T-helper 1 cell treated with Interleukin-12 subunit alpha and Interleukin-12 subunit beta and Interleukin-4 antibody, amounts not matched to agents 30 μg/mL and 1 μg/mL, for 36 hours (primary cell): ENCODE data around the gene NRAS.

Source experiments
- H3K27ac Mint-ChIP-seq: one replicate; pipeline ENCODE4 v1.8.0; 2021; ENCODE audit warnings: mild to moderate bottlenecking, mixed read lengths
- H3K27me3 Mint-ChIP-seq: one replicate; pipeline ENCODE4 v1.8.0; 2021; ENCODE audit warnings: low read depth, mixed read lengths
- H3K36me3 Mint-ChIP-seq: one replicate; pipeline ENCODE4 v1.8.0; 2021; ENCODE audit warnings: low read depth, mixed read lengths
- H3K4me1 Mint-ChIP-seq: one replicate; pipeline ENCODE4 v1.8.0; 2021; ENCODE audit warnings: low read depth, mixed read lengths
- H3K4me3 Mint-ChIP-seq: one replicate; pipeline ENCODE4 v1.8.0; 2021; ENCODE audit warnings: mild to moderate bottlenecking, moderate library complexity, mixed read lengths
- H3K9me3 Mint-ChIP-seq: one replicate; pipeline ENCODE4 v1.8.0; 2021; ENCODE audit warnings: mixed read lengths

Gene NRAS

GRCh38 chr1:114710360-114710759 lies 6.2 kb downstream of the NRAS start:
- H3K9me3 Mint-ChIP-seq, result no peaks in the 10 kb centered on the region
- no peak overlapping the region for H3K4me3 Mint-ChIP-seq
- peaks cover 8% of the 10 kb centered on the region for H3K4me1 Mint-ChIP-seq
- no peaks in the 10 kb centered on the region for H3K27me3 Mint-ChIP-seq
- no peak overlapping the region for H3K27ac Mint-ChIP-seq
- peaks cover 41% of the 10 kb centered on the region for H3K36me3 Mint-ChIP-seq

- no peaks in the 10 kb centered on the region for H3K9me3 Mint-ChIP-seq
- H3K27me3 Mint-ChIP-seq, result no peaks in the 10 kb centered on the region
- no peak overlapping the region for H3K4me3 Mint-ChIP-seq
- peaks cover 33% of the 10 kb centered on the region for H3K36me3 Mint-ChIP-seq
- no peaks in the 10 kb centered on the region for H3K4me1 Mint-ChIP-seq
- no peak overlapping the region for H3K27ac Mint-ChIP-seq
Measured at GRCh38 chr1:114707604-114708003, 9.0 kb downstream of the NRAS start.

- Mint-ChIP-seq H3K4me1 (no peaks in the 10 kb centered on the region), H3K27ac (no peak overlapping the region), H3K4me3 (no peak overlapping the region), H3K36me3 (peaks cover 16% of the 10 kb centered on the region), H3K27me3 (no peaks in the 10 kb centered on the region), H3K9me3 (no peaks in the 10 kb centered on the region)
Measured at GRCh38 chr1:114703242-114703641, 13.3 kb downstream of the NRAS start.

GRCh38 chr1:114702737-114703136 lies 13.8 kb downstream of the NRAS start:
- Mint-ChIP-seq H3K9me3 (no peaks in the 10 kb centered on the region), H3K27ac (no peak overlapping the region), H3K36me3 (peaks cover 14% of the 10 kb centered on the region), H3K27me3 (no peaks in the 10 kb centered on the region), H3K4me3 (no peak overlapping the region), H3K4me1 (no peaks in the 10 kb centered on the region)

- Mint-ChIP-seq H3K4me1 (no peaks in the 10 kb centered on the region), H3K27ac (no peak overlapping the region), H3K36me3 (peaks cover 8% of the 10 kb centered on the region), H3K27me3 (peaks cover 5% of the 10 kb centered on the region), H3K9me3 (no peaks in the 10 kb centered on the region), H3K4me3 (no peak overlapping the region)
Measured at GRCh38 chr1:114701931-114702330, 14.6 kb downstream of the NRAS start.

GRCh38 chr1:114700036-114700600 lies 16.5 kb downstream of the NRAS start:
- no peak overlapping the region for H3K27ac Mint-ChIP-seq
- H3K4me3 Mint-ChIP-seq, result no peak overlapping the region

GRCh38 chr1:114696810-114697209 lies 19.8 kb downstream of the NRAS start:
- Mint-ChIP-seq H3K4me3 (no peak overlapping the region), H3K27me3 (peaks cover 8% of the 10 kb centered on the region), H3K9me3 (no peaks in the 10 kb centered on the region), H3K4me1 (no peaks in the 10 kb centered on the region), H3K36me3 (no peaks in the 10 kb centered on the region), H3K27ac (no peak overlapping the region)

More at GRCh38 chr1:114700036-114700600, 16.5 kb downstream of the NRAS start:
- Mint-ChIP-seq H3K27me3 (peaks cover 8% of the 10 kb centered on the region), H3K36me3 (peaks cover 4% of the 10 kb centered on the region), H3K4me1 (no peaks in the 10 kb centered on the region), H3K9me3 (no peaks in the 10 kb centered on the region)

- Mint-ChIP-seq H3K9me3 (no peaks in the 10 kb centered on the region), H3K27ac (no peak within 1 kb of the TSS), H3K36me3 (no peaks in the 10 kb centered on the region), H3K4me3 (no peak within 1 kb of the TSS), H3K4me1 (no peaks in the 10 kb centered on the region), H3K27me3 (peaks cover 8% of the 10 kb centered on the region)
Measured at GRCh38 chr1:114695430-114696058, 21.0 kb downstream of the NRAS start, which contains the start of gene AMPD1. Gene AMPD1, minus strand, starts transcription at chr1:114695546. Its CDS starts 75 bp downstream, at chr1:114695471.

- H3K4me3 Mint-ChIP-seq, result no peak overlapping the region
- H3K9me3 Mint-ChIP-seq, result no peaks in the 10 kb centered on the region
- H3K27ac Mint-ChIP-seq, result no peak overlapping the region
- no peaks in the 10 kb centered on the region for H3K4me1 Mint-ChIP-seq
- H3K36me3 Mint-ChIP-seq, result no peaks in the 10 kb centered on the region
- H3K27me3 Mint-ChIP-seq, result peaks cover 8% of the 10 kb centered on the region
Measured at GRCh38 chr1:114694540-114695310, 21.8 kb downstream of the NRAS start.

GRCh38 chr1:114692947-114693346 lies 23.6 kb downstream of the NRAS start:
- Mint-ChIP-seq H3K27ac (no peak overlapping the region), H3K4me1 (no peaks in the 10 kb centered on the region), H3K36me3 (no peaks in the 10 kb centered on the region), H3K4me3 (no peak overlapping the region), H3K9me3 (no peaks in the 10 kb centered on the region), H3K27me3 (peaks cover 8% of the 10 kb centered on the region)

GRCh38 chr1:114691061-114691460 lies 25.5 kb downstream of the NRAS start:
- Mint-ChIP-seq H3K27me3 (peaks cover 13% of the 10 kb centered on the region), H3K4me3 (no peak overlapping the region), H3K4me1 (no peaks in the 10 kb centered on the region), H3K27ac (no peak overlapping the region), H3K36me3 (no peaks in the 10 kb centered on the region), H3K9me3 (no peaks in the 10 kb centered on the region)

GRCh38 chr1:114690148-114690547 lies 26.4 kb downstream of the NRAS start:
- no peaks in the 10 kb centered on the region for H3K9me3 Mint-ChIP-seq
- no peaks in the 10 kb centered on the region for H3K4me1 Mint-ChIP-seq
- no peak overlapping the region for H3K4me3 Mint-ChIP-seq
- no peak overlapping the region for H3K27ac Mint-ChIP-seq
- no peaks in the 10 kb centered on the region for H3K36me3 Mint-ChIP-seq
- peaks cover 19% of the 10 kb centered on the region for H3K27me3 Mint-ChIP-seq

GRCh38 chr1:114688526-114688925 lies 28.0 kb downstream of the NRAS start:
- Mint-ChIP-seq H3K9me3 (no peaks in the 10 kb centered on the region), H3K4me1 (no peaks in the 10 kb centered on the region), H3K4me3 (no peak overlapping the region), H3K36me3 (no peaks in the 10 kb centered on the region), H3K27me3 (peaks cover 23% of the 10 kb centered on the region), H3K27ac (no peak overlapping the region)

GRCh38 chr1:114685851-114686250 lies 30.7 kb downstream of the NRAS start:
- H3K4me1 Mint-ChIP-seq, result no peaks in the 10 kb centered on the region
- H3K36me3 Mint-ChIP-seq, result no peaks in the 10 kb centered on the region
- peaks cover 23% of the 10 kb centered on the region for H3K27me3 Mint-ChIP-seq
- H3K9me3 Mint-ChIP-seq, result no peaks in the 10 kb centered on the region
- no peak overlapping the region for H3K4me3 Mint-ChIP-seq
- no peak overlapping the region for H3K27ac Mint-ChIP-seq

GRCh38 chr1:114677691-114678090 lies 38.9 kb downstream of the NRAS start:
- H3K27ac Mint-ChIP-seq, result no peak overlapping the region
- no peaks in the 10 kb centered on the region for H3K4me1 Mint-ChIP-seq
- no peak overlapping the region for H3K4me3 Mint-ChIP-seq
- peaks cover 21% of the 10 kb centered on the region for H3K27me3 Mint-ChIP-seq
- H3K9me3 Mint-ChIP-seq, result no peaks in the 10 kb centered on the region
- H3K36me3 Mint-ChIP-seq, result no peaks in the 10 kb centered on the region
